NCI-H187 (cell line): Measurements from ENCODE around the gene CHD2.
"Not testable (repeated sequence)": the region's sequence is repeated elsewhere in the genome, so short reads cannot be mapped to it uniquely, and the experiment has no call there.

ENCODE experiments used
- DNase-seq, 2 experiments: peaks; one replicate each; lab custom pipeline; 2025; lab: John Stamatoyannopoulos, UW

The CHD2 gene

DNA sequence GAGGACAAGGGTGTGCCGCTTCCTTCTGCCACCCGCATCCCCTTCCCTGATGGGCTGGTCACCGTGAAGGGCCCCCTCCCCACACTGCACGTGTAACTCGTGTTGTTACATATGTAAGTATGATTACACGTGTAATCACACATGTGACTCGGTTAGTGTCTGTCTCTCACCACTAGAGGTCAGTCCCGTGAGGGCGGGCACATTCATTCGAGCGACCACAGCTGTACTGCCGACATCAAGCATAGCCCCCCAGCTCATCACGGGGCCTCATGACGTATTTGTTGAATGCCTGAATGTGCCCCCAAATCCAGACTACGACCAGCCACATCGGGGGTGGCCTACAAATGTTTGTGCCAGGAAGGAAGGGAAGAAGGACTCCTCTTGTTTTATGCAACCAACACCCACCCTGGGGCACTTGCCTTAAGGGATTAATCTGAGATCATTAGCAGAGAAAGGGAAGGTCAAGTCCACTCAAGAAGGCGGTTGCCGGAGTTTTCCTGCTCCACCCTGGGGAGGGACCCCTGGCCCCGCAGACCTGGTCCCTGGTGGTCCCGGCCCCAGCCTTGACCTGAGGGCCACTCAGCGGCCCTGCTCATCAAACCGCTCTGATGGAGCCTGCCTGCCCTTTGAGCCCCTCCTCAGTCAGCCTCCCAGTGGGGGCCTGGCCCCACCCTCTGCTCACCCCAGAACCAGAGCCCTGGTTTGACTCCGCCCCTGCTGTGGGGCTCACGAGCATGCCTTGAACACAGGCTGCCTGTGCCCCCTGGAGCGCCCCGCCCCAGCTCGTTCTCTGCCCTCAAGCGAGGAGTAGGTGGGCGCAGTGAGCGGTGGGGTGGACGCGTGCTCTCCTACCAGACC lies 136.1 kb downstream of the CHD2 start:
- DNase-seq, result no peak

- no peak for DNase-seq
These were observed 137.1 kb downstream of the CHD2 start for GRCh38 chr15:93036951-93037819.

DNA sequence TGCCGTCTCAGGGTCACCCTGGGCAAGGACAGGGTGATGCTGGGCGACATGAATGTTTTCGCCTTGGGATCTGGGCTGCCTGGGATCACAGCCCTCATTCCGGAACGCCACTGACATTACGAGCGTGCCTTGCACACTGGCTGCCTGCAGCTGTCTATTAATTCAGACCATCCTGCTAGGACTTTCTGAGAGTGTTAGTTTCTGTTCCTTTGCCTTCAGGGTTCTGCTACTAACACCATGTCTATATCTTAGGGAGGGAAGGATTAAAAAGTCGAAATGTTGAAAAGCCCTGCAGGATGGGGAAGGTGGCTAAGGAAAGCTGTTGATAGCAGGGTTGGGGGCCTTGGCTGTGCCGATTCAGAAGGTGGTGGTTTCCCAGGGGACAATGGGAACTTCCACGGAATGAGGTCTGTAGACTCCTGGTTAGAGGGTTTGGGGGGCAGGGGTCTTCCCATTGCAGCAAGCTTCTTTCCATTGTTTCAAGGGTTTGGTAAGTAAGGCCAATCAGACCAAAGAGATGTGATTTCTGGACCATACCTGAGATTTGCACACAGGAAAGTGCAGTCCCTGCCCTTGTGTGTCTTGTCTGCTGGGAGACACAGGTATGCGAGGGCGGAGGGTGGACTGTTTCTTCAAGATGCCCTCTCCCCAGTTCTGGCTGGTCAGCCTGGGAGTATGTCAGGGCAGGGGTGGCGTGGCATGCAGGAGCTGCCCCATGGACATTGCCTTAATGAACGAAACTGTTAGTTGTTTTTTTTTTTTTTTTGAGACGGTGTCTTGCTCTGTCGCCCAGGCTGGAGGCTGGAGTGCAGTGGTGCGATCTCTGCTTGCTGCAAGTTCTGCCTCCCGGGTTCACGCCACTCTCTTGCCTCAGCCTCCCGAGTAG lies 137.9 kb downstream of the CHD2 start:
- no peak for DNase-seq

DNA sequence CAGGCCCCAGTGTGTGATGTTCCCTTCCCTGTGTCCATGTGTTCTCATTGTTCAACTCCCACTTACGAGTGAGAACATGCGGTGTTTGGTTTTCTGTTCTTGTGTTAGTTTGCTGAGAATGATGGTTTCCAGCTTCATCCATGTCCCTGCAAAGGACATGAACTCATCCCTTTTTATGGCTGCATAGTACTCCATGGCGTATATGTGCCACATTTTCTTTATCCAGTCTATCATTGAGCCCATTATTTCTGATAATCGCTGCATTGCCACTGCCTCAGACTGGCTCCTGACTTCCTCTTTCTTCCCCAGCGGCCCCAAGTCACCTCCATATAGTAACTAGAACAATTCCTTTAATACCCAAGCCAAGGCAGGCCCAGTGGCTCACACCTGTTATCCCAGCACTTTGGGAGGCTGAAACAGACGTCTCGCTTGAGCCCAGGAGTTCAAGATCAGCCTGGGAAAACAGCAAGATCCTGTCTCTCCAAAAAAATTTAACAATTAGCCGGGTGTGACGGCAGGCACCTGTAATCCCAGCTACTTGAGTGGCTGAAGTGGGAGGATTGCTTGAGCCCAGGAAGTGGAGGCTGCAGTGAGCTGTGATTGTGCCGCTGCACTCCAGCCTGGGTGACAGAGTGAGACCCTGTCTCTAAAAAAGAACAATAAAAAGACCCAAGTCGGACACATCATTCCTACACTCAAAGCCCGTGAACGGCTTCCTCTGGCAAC lies 139.6 kb downstream of the CHD2 start:
- DNase-seq, result not testable (repeated sequence)

DNA sequence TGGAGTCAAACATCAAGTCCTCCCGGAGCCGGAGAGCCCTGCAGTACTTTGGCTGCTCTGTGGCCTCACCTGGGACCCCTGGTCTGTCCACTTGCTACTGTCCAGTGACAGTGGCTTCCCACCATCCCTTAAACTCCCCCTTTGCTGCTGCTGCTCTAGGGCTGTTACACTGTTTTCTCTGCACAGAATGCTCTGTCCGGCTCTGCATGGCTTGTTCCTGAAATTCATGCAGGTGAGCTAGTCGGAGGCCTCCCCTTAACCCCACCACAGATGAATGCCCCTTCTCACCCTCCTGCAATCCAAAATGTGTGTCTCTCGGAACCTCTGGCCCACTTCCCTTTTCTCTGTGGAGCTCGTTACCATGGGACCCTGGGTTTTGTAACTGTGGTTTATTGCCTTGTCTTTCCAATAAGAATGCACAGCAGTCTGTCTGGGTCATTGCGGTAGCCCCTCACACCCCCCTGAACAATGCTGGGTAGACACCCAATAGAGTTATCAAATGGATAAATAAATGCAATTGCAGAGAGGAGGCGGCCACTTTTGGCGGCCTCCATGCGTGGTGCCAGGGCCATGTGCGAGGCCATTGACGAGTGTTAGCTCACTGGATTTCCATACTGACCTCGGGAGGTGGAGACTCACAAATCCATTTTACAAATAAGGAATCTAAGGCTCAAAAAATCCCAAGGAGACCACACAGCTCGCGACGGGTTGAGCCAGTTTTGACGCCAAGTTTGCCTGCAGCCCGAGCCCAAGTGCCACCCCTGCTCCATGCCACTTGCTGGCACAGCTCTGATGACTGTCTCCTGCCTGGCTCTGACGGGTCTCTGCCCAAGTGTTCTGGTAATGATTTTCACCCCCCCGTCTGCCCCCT lies 140.4 kb downstream of the CHD2 start:
- no peak for DNase-seq

GRCh38 chr15:93041159-93041547 lies 141.0 kb downstream of the CHD2 start:
- no peak for DNase-seq

DNA sequence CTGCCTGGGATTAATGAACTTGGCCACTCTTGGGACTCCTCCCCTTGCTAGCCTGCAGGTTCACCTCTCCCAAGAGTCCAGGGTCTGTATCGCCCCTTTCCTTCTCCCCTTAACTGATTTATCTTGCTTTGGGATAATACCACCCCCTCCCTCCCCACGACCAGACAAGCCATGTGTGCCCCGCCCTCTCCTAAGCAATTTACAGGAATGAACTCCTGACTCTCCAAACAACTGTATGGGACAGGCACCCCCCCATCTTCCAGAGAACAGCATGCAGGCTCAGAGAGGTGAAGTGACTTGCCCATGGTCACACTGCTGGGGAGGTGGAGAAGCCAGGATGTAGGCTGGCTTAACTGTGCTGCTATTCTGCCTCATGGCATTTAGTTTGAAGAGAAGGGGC lies 142.1 kb downstream of the CHD2 start:
- DNase-seq, result no peak

- DNase-seq, result no peak
These were observed 142.7 kb downstream of the CHD2 start for GRCh38 chr15:93042691-93043378.

DNA sequence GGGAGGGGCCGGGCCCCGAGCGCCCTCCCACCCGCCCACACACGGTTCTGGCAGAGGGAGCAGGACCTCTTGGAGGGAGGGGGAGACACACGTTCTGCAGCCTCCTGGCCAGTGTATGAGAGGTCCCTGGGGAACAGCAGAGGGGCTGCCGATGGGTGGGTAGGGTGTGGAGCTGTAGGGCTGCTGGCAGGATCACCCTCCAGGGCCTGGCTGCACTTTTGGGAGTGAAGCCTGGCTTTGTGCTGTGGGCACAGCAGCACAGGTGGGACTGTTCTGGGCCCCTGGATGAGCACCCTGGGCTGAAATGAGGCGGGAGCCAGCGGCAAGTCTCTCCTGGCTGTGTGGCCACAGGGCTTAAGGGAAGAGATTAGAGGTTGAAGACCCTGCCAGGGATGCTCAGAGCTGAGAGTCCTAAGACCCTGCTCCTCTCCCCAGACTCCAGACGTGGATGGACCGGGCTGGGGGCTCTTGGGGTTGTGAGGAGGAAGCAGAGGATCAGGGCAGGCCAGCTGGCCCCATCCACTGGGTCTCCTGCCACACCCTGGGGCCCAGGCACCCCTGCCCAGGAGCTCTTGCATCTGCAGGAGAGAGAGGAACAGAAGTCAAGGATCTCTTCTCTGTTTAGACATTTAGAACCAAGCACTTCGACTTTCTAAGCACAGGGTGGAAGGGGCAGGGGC lies 143.6 kb downstream of the CHD2 start:
- DNase-seq, result no peak

DNA sequence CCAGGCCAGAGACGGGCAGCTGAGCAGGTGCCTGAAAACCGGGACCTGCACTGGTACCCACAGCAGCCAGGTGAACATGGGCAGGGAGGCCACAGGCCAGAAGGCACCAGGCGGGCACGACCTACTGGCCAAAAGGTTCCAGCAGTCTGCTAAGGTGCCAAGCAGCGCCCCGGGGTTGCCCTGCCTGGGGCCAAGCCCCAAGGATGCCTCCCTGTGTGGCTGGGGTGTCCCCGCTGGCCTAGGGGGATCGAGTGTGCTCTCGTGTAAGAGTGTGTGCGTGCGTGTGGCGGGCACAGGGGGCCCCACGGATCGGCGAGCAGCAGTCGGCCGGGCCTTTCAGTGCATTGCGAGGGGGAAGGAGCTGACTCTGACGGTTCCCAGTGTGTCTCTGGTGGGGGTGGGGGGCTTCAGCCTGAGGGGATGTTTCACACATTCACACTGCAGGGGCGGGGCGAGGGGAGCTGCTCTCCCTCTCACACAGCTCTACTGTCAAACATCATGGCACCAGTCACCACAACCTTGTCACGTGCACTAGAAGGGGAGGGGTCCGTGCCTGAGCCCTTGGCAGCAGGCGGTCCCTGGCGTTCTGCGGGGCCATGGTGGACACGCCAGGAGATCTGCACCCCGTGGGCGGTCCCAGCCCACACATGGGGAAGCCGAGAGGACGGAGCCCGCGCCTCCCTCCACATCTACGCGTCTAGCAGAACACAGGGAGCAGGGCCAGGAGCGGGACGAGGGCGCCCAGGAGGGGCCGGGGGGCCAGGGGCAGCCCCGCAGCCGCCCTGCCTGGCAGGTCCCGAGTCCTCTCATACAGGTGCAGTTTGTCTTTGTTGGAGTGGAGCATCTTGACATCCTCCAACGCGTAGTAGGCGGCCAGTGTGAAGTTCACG lies 144.4 kb downstream of the CHD2 start:
- no peak for DNase-seq

DNA sequence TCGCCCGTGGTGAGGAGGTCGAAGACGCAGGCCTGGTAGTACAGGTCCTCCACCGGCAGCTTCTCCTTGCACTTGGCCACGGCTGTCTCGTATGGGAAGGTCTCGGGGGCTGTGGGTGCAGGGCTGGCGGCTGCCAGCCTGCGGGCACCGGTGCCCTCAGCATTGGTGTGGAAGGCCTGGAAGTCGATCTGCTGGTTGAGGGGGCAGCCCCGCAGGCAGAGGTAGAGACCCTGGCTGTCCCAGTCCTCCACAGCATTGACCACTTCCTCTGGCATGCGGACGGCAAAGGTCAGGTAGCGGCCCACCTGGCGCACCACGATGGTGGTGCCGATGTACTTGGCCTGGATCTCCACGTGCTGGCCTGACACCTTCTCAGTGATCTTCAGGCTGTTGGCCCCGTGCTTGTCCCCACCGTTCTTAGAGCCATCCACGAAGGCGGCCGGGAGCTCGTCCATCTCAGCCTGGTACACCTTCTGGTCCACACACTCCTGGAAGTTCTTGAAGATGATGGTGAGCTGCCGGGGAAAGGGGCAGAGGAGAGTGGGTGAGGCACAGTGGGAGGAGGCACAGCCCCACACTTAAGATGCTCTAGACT lies 145.2 kb downstream of the CHD2 start:
- no peak for DNase-seq

DNA sequence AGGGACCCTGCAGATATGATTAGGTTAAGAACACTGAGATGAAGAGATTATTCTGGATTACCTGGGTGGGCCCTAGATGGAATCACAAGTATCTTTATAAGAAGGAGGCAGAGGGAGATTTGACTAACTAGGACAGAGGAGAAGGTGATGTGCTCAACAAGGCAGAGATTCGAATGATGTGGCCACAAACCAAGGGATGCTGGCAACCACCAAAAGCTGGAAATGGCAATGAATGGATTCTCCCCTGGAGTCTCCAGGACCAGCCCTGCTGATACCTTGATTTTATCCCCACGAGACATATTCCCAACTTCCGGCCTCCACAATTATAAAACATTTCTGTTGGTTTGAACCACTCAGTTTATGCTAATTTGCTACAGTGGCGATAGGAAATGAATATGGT lies 146.0 kb downstream of the CHD2 start:
- DNase-seq, result no peak

DNA sequence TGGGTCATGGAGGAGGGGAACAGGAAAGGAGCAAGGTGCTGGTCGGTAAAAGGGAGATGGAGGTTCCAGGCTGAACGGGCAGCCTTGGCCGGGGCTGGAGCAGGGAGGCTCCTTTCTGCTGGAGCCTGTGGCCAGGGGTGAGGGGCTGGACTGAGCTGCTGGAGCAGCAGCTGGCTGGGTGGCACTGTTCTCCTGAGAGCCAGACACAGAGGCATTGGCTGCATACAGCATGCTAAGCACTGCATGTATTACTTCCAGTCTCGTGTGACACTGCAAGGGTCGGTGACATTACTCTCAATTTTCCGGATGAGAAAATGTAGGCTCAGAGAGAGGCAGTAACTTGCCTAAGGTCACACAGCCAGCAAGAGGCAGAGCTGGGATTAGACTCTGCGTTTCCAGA lies 146.6 kb downstream of the CHD2 start:
- no peak for DNase-seq

GRCh38 chr15:93047621-93048425 lies 147.7 kb downstream of the CHD2 start:
- DNase-seq, result no peak

DNA sequence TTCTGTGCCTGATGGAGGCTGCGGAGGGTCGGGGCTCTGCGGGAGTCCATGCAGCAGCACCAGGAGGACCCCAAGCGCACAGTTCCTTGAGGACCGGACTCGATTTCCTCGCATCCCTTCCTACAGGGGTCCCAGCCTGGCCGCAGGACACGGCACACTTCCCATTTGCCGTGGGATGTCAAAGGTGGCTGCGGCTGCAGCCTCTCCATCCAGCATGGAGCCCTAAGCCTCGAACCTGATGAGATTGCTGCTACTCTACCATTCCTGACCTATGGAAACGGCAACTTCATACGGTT lies 148.2 kb downstream of the CHD2 start:
- no peak for DNase-seq

GRCh38 chr15:93048759-93049161 lies 148.6 kb downstream of the CHD2 start:
- DNase-seq, result no peak

DNA sequence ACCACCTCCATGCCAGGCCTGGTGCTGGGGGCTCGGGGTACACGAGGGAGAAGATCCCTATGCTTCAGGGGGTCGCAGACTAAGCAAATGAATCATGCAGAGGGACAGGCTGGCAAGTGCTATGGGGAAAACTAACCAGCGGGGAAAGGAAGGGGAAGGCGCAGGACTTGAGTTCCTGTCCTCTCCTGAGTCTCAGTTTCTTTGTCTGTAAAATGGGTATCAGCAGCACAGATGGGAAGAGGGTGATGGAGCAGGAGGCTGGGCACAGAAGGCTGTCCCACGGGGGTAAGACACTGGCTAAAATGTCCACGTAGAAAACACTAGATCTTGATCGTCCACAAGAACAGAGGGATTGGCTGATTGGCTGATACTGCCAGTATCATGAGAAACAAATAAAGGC lies 149.1 kb downstream of the CHD2 start:
- DNase-seq, result no peak
